NB4 (cell line): ENCODE measurements around the gene CSF1.

Experiments used
- DNase-seq: peaks from one replicate; pipeline ENCODE4 v3.0.0; 2010; ENCODE audit warnings: low read depth
- H3K4me3 ChIP-seq: one replicate; pipeline ENCODE4 v1.5.1; 2011; ENCODE audit warnings: mild to moderate bottlenecking, low read depth, low read length, moderate library complexity
- MYC ChIP-seq: IDR thresholded peaks from 2 replicates; pipeline ENCODE4 v1.6.1; 2011; ENCODE audit warnings: low read depth, low read length
- POLR2A ChIP-seq: IDR thresholded peaks from 2 replicates; pipeline ENCODE4 v1.6.1; 2011; ENCODE audit warnings: mild to moderate bottlenecking; ENCODE audit not compliant: insufficient read length; ENCODE audit errors: extremely low read depth
- TF ChIP-seq, protein P1 (sequence below): IDR thresholded peaks from 2 replicates; pipeline ENCODE4 v1.6.1; 2011; ENCODE audit warnings: low read depth, low read length
- TF ChIP-seq, protein P2 (sequence below): IDR thresholded peaks from one replicate; pipeline ENCODE4 v1.5.1; 2012; ENCODE audit warnings: low read depth, low read length

CSF1 gene

DNA sequence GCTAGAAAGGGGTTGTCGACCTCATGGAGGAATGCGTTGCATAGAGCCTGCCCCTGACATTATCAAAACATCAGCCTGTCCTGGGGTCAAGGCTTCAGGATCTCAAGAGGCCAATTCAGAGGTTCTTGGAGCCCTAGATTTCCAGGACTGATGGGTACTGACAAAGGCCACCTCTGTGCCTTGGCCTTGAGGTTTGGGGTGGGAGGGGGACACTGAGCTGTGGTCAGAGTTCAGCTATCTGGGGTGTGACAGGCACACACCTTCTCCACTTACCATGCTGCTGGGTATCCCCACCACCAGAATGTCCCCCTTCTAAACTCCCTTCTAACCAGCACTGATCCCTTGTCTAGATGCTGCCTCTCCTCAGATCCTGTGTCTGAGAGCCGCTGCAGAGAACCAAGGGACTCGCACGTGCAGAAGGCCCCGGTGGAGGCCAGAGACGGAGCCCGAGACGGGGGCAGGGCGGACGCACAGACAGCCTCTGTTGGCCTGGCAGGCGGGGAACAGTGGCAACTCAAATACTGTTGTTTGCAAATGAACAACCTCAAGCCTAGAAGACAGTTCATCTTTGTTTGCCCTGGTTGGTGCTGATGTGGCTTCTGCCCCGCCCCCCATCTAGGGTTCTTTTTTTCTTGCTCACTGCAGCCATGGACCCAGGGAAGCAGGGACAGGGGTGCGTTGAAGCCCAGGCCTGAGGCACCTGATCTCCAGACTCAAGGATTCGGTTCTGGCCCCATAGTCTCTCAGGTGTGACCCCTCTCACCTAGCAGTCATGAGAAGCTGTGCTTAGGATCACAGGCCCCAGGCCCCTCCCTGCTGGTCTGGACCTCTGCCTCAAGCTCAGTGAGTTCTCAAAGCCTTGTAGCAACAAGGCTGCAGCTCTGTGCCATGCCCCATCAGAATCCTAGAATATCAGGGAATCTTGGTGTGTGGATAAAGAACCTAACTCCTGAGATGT lies 28.1 kb upstream of the CSF1 start:
- TF ChIP-seq POLR2A (no peak), MYC (no peak)
- TF ChIP-seq, protein P1, sequence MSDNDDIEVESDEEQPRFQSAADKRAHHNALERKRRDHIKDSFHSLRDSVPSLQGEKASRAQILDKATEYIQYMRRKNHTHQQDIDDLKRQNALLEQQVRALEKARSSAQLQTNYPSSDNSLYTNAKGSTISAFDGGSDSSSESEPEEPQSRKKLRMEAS, result no peak
- TF ChIP-seq, protein P2, sequence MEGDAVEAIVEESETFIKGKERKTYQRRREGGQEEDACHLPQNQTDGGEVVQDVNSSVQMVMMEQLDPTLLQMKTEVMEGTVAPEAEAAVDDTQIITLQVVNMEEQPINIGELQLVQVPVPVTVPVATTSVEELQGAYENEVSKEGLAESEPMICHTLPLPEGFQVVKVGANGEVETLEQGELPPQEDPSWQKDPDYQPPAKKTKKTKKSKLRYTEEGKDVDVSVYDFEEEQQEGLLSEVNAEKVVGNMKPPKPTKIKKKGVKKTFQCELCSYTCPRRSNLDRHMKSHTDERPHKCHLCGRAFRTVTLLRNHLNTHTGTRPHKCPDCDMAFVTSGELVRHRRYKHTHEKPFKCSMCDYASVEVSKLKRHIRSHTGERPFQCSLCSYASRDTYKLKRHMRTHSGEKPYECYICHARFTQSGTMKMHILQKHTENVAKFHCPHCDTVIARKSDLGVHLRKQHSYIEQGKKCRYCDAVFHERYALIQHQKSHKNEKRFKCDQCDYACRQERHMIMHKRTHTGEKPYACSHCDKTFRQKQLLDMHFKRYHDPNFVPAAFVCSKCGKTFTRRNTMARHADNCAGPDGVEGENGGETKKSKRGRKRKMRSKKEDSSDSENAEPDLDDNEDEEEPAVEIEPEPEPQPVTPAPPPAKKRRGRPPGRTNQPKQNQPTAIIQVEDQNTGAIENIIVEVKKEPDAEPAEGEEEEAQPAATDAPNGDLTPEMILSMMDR, result no peak
- H3K4me3 ChIP-seq, result no peak overlapping the region
- DNase-seq, result no peak

DNA sequence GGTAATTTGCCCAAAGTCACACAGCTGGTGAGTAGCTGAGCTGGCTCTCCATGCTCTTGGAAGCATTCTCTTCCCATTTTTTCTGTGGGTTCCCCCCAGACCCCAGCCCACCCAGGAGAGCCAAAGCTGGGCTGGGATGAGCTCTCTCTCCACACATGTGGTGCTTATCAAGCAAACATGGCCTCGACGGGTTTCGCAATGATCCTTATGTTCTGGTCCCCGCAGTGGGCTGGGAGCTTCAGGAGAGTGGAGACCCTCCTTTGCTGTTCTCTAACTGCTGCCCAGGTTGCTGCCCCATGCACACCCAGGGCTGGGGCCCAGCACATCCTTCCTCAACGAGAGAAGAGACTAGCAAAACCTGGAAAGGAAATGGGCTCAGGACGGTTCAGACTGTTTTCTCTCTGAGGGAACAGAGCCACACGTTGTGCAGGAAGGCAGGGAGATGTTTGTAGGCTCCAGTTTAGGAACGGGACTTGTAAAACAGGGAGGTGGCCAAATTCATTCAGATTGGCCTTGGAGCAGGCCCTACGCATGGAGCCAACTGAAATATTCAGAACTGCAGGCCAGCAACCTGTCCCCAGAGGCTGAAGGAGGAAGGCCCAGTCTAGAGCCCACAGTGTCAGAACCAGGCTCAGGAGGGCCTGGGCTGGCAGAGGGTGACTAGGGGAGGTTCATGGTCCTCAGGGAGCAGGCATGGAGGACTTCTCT lies 27.2 kb upstream of the CSF1 start:
- H3K4me3 ChIP-seq, result no peak overlapping the region
- TF ChIP-seq MYC, result no peak
- TF ChIP-seq POLR2A, result no peak
- TF ChIP-seq, protein P1, result no peak
- TF ChIP-seq, protein P2, result no peak
- DNase-seq, result peak; percentile 32

DNA sequence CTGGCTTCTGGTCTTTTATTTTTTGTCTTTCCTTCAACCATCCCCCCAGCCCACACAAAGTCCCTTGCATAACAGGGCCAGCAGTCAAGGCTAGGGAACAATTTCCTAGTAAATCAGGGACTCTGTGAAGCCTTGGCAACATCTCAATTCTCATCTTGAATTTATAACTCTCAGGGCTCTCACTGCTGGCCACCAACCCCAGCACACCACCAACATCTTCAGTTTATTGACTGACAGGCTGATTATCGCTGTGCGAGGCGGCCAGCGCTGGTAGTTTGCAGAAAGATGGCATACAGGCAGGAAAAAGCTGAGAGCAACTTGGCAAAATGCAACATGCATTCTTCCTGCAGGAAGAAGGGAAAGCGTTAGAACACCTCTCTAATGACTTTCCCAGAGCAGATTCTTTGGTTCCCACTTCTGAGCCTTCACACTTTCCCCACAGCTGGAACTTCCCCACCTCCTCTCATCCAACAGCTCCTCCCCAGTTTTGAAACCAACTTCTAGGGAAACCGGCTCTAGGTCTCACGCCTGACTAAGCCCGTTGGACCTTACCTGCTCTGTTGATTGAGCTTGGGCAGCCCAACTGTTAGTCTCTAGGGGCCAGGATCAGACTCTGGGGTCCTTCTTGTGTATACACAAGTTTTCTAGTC lies 26.3 kb upstream of the CSF1 start:
- DNase-seq, result no peak
- no peak overlapping the region for H3K4me3 ChIP-seq
- TF ChIP-seq POLR2A, result no peak
- TF ChIP-seq, protein P2, result no peak
- TF ChIP-seq MYC, result no peak
- TF ChIP-seq, protein P1, result no peak

DNA sequence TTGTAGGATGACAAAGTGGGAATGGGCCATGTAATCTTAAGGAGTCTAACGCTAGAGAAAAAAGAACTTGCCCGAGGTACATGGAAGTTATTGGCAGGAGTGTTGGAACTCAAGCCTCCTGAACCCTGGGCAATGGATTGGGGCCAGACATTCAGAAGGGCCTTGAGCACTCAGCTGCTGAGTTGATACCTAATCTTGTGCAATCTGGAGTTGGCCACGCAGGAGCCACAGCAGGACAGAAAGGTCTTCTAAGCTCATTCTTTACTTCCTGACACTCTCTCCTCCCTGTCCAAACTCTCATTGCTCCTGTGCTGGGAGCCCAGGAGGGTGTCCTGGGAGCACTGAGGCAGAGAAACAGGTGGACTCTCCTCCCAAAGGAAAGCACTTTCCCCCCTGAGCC lies 25.1 kb upstream of the CSF1 start:
- DNase-seq, result peak; percentile 65
- TF ChIP-seq, protein P1, result no peak
- TF ChIP-seq MYC (no peak), POLR2A (no peak)
- TF ChIP-seq, protein P2, result no peak
- no peak overlapping the region for H3K4me3 ChIP-seq

DNA sequence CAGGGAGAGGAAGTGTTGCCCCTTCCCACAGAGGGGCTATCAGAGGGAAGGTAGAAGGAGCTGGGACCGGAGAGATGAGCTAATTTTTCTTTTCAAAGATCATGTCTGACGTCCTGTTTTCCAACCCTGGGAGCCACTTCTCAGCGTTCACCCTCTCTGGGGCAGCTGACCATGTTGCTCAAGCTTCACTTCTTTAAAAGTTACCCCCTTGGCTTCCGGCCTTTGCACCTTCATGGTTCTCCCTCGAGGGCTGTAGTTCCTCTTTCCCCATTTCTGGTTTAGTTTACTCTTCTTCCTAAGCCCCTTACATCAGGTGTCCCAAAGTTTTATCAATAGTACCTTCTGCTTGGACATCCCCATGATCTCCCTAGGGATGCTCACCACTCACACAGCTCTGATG lies 23.8 kb upstream of the CSF1 start:
- TF ChIP-seq, protein P1, result peak; percentile 31; the same call in 1 of the 2 replicates
- peak; percentile 9; the same call in 1 of the 2 replicates for TF ChIP-seq MYC
- TF ChIP-seq, protein P2, result no peak
- TF ChIP-seq POLR2A, result no peak

More for the DNA sequence above, 23.8 kb upstream of the CSF1 start:
- DNase-seq, result peak; percentile 90
- H3K4me3 ChIP-seq, result peak overlapping the region; percentile 37
